Glutamatergic neuron (in vitro differentiated cells): ENCODE measurements around the gene GUCY2C. TPM values are rescaled to one million over a fixed set of nuclear protein-coding genes. Genes with fewer than 3 reads are reported as not detected.

Experiments
- DNase-seq: peaks from one replicate; pipeline ENCODE4 v3.0.0; 2022
- H3K27ac Mint-ChIP-seq: one replicate; pipeline ENCODE4 v1.8.0; 2020; ENCODE audit warnings: mild to moderate bottlenecking, mixed read lengths, inconsistent platforms; ENCODE audit not compliant: unreplicated experiment
- H3K27me3 Mint-ChIP-seq: one replicate; pipeline ENCODE4 v1.8.0; 2020; ENCODE audit warnings: mild to moderate bottlenecking, moderate library complexity, mixed read lengths, inconsistent platforms; ENCODE audit not compliant: unreplicated experiment
- H3K36me3 Mint-ChIP-seq: one replicate; pipeline ENCODE4 v1.8.0; 2020; ENCODE audit warnings: mild to moderate bottlenecking, mixed read lengths, inconsistent platforms; ENCODE audit not compliant: unreplicated experiment
- H3K4me1 Mint-ChIP-seq: one replicate; pipeline ENCODE4 v1.8.0; 2020; ENCODE audit warnings: mild to moderate bottlenecking, low read depth, mixed read lengths, inconsistent platforms; ENCODE audit not compliant: unreplicated experiment
- H3K4me3 Mint-ChIP-seq: one replicate; pipeline ENCODE4 v1.8.0; 2020; ENCODE audit warnings: mild to moderate bottlenecking, mixed read lengths, inconsistent platforms; ENCODE audit not compliant: unreplicated experiment
- H3K9me3 Mint-ChIP-seq: one replicate; pipeline ENCODE4 v1.8.0; 2020; ENCODE audit warnings: mild to moderate bottlenecking, moderate library complexity, mixed read lengths, inconsistent platforms; ENCODE audit not compliant: unreplicated experiment
- CTCF ChIP-seq: fragments of 200-600 bp; sonication (generic); IDR thresholded peaks from one replicate; pipeline ENCODE4 v1.5.0; 2021; ENCODE audit not compliant: partially characterized antibody, unreplicated experiment
- total RNA-seq: library from RNA; stranded (reverse); fragmentation: NEBNext Ultra II Directional; extraction: Animal tissue kit (Norgen Biotek cat#: 25700); gene quantifications from one replicate; pipeline ENCODE4 v1.2.1, GENCODE V29; 2021; ENCODE audit not compliant: unreplicated experiment

The GUCY2C gene
- total RNA-seq, 1 donor from 2014 or later: not detected

DNA sequence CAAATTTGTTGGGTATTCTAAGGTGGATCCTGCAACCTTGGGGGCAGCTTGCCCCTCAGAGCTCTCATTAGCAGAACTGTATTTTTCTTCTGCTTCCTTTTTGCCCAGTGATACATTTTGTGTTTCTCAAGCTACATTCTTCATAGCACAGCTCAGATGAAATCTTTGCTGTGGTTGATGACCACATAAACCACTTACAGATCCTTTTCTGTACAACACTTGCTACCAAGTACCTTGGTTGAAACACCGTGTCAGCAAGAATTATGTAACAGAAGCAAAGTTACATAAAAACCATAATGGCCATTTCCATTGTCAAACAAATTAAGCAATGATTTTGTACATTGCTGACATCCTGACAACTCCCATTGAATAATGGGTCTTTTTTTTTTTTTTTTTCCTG lies 119.1 kb downstream of the GUCY2C start:
- Mint-ChIP-seq H3K4me1 (no peaks in the 10 kb centered on the region), H3K36me3 (no peaks in the 10 kb centered on the region), H3K9me3 (no peaks in the 10 kb centered on the region), H3K27me3 (no peaks in the 10 kb centered on the region), H3K27ac (no peak overlapping the region), H3K4me3 (no peak overlapping the region)
- no peak for TF ChIP-seq CTCF
- no peak for DNase-seq

DNA sequence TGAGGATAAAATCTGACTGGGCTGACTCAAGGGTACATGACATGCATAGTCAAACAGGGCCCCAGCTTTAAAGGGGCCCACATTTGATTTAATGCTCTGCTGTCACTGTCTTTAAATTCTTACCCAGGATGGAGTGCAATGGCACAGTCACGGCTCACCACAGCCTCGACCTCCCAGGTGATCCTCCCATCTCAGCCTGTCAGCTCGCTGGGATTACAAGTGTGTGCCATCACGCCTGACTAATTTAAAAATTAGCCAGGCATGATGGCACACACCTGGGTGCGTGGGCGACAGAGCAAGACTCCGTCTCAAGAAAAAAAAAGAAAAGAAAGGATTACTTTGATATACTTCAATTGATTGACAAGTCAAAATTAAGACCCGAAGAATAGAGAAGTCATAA lies 119.5 kb downstream of the GUCY2C start:
- Mint-ChIP-seq H3K4me3 (no peak overlapping the region), H3K27me3 (no peaks in the 10 kb centered on the region), H3K36me3 (no peaks in the 10 kb centered on the region), H3K27ac (no peak overlapping the region), H3K4me1 (no peaks in the 10 kb centered on the region), H3K9me3 (no peaks in the 10 kb centered on the region)
- no peak for DNase-seq
- no peak for TF ChIP-seq CTCF

GRCh38 chr12:14575585-14575984 lies 120.8 kb downstream of the GUCY2C start:
- no peaks in the 10 kb centered on the region for H3K27me3 Mint-ChIP-seq
- H3K4me3 Mint-ChIP-seq: no peak overlapping the region
- no peaks in the 10 kb centered on the region for H3K36me3 Mint-ChIP-seq
- H3K4me1 Mint-ChIP-seq: no peaks in the 10 kb centered on the region
- no peak overlapping the region for H3K27ac Mint-ChIP-seq
- DNase-seq: no peak
- no peaks in the 10 kb centered on the region for H3K9me3 Mint-ChIP-seq
- no peak for TF ChIP-seq CTCF

DNA sequence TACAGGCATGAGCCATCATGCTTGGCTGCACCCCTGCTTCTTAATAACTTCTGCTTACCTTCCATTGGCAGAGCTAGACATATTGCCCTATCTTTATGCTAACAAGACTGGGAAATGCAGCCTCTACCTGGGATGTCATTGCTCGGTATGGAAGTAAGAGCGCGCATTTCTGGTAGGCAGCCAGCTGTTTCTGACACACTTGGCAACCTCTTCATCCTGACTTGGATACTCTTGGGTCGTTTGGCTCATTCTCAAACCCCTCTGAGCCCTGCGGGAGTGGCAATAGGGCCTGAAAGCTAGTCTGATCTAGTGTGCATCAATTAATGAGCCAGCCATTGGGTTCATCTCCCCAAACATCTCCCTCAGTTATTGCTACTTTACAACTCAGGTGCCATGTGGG lies 123.3 kb downstream of the GUCY2C start:
- Mint-ChIP-seq H3K4me1 (no peaks in the 10 kb centered on the region), H3K9me3 (no peaks in the 10 kb centered on the region), H3K36me3 (no peaks in the 10 kb centered on the region), H3K27me3 (peaks cover 3% of the 10 kb centered on the region), H3K4me3 (no peak overlapping the region), H3K27ac (no peak overlapping the region)
- DNase-seq: no peak
- TF ChIP-seq CTCF: no peak

DNA sequence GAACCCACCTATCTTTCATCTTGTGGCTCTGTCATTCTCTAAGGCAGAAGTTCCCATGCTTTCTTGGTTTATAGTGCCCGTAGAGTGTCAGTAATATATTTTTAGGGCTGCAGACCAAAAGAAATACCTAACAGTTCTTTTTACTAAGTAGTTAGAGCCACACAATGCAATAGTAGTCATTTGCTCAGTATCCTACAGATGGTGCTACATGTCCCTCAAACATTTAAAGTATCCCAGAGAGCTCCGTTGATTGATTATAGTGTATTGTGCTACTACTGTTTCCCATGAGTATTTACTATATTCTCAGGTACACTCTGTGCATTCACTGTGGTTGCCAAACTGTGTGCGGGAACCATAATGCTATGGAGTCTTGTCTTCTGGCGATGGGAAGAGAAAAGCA lies 124.0 kb downstream of the GUCY2C start:
- H3K4me3 Mint-ChIP-seq: no peak overlapping the region
- no peaks in the 10 kb centered on the region for H3K36me3 Mint-ChIP-seq
- H3K27ac Mint-ChIP-seq: no peak overlapping the region
- H3K27me3 Mint-ChIP-seq: peaks cover 5% of the 10 kb centered on the region
- no peaks in the 10 kb centered on the region for H3K9me3 Mint-ChIP-seq
- no peak for TF ChIP-seq CTCF
- H3K4me1 Mint-ChIP-seq: no peaks in the 10 kb centered on the region
- DNase-seq: no peak
